MV-4-11 (cell line): Measurements from ENCODE around the gene DGKQ.
A peak's percentile ranks its signal among the peaks of the same experiment; 100 is the strongest.
"Not testable (repeated sequence)": the region's sequence is repeated elsewhere in the genome, so short reads cannot be mapped to it uniquely, and the experiment has no call there.

Experiments used
- DNase-seq: peaks from one replicate; lab custom pipeline; 2025; lab: John Stamatoyannopoulos, UW

DGKQ gene

DNA sequence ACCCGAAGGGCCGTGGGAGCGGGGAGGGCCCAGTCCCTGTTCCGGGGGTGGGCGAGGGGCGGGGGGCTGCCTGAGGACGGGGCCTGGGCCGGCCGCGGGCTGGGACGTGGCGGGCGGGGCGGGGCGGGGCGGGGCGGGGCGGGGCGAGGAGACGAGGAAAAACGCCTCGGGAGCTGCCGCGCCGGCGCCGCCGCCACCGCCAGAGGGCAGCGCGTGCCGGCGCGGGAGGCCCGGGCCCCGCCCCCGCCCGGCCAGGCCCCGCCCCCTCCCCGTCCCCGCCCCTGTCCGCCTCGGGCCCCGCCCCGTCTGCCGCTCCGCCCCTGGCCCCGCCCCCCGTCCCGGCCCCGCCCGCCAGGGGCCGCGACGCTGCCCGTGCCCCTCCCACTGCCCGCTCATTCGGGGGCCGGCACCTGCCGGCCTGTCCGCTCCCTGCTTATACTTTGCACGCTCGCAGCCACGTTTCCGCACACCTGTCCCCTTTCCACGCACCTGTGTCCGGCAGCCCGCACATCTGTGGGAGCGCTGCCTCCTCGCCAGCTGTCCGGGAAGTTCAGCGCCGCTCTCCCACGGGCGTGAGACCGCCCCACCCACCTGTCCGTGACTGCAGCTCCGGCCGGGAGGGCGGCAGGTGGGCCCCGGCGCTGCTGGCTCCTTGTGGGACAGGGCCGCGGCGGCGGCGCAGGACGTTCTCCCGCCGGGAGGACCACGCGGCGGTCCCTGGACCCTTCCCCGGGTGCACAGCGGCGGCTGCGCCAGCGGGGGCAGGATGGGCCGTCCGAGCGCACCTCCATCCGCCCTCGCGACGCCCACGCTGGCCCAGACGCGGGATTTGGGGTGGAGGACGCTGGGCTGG lies 36.4 kb upstream of the DGKQ start:
- peak; percentile 32 for DNase-seq

DNA sequence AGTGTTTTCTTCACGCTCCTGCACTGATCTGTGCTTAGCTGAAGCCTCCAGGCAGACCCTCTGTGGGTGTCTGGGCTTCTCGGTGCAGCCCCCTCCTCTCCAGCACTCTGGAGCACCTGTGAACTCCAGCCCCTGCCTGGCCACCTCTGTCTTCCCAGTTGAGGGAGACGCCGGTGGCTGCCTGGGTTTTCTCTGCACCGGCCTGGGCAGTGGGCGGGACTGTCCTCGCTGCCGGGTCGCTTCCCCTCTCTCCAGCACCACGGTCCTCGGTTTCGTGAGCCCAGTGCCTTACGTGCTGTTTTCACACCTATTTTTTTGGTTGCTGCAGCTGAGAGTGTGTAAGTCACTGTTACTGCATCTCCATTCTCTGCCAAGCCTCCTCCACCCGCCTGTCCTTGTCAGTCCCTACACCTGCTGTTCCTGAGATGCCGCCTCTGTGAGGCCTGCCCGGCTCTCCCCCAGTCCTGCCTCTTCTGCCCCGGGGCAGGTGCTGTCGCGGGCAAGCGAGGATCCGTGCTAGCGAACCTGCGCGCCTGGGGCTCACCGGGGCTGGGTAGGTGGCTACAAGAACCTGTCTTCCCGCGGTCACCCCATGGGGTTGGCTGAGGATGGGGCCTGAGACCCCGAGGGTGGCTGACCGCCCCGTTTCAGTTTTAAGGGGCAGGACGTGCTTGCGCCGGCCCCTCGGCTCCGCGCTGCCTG lies 35.6 kb upstream of the DGKQ start:
- DNase-seq: no peak

- peak; percentile 22 for DNase-seq
Observed at GRCh38 chr4:1006856-1007255, 33.5 kb upstream of the DGKQ start.

- DNase-seq: no peak
Observed at GRCh38 chr4:1004557-1005485, 31.5 kb upstream of the DGKQ start.

- DNase-seq: no peak
Observed at GRCh38 chr4:1004071-1004418, 30.7 kb upstream of the DGKQ start.

DNA sequence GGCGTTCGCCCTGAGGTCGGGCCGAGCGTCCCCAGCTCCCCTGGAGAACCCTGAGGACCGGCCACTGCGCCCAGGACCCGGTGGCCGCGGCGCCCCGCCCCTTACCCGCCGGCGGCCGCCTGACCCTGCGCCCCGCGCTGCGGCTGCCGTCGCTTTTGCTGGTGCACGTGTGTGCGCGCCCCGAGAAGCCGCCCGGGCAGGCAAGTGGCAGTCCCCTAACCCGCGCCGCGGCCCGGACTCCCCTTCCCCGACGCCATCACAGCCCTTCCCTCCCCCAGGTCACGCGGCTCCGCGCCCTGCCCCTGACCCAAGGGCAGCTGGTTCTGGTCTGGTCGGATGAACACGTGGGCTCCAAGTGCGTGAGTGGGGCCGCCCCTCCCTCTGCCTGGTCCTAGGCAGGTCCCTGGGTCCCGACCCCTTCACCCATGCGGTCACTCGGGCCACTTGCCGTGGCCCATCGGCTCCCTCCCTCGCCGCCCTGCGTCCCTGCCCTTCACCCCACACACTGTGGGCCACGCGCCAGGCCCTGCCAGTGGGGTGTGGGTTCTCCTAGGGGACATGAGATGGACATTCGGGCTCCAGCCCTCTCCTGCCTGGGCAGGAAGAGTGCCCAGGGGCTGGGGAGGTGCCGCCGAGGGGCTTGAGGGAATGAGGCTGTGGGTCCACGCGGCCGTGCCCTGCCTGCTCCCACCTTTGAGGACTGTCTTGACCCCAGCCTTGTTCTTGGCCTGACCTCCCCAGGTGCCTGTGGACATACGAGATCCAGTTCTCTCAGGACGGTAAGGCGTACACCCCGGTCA lies 30.1 kb upstream of the DGKQ start:
- no peak for DNase-seq

DNA sequence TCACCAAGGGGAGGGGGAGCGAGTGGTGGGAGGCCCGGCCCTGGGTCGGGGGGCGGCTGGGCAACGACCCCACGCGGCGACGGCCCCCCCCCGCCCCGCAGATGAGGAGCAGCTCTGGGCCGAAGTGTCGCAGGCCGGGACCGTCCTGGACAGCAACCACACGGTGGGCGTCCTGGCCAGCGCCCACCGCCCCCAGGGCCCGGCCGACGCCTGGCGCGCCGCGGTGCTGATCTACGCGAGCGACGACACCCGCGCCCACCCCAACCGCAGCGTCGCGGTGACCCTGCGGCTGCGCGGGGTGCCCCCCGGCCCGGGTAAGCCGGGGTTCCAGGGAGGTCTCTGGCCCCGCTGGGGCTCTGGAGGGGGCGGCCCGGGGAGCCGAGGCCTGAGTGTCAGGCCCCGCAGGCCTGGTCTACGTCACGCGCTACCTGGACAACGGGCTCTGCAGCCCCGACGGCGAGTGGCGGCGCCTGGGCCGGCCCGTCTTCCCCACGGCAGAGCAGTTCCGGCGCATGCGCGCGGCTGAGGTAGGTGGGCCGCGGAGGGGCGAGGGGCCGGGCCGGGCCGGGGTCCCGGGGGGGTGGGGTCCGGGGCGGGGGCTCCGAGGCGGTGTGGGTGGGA lies 29.4 kb upstream of the DGKQ start:
- no peak for DNase-seq

DNA sequence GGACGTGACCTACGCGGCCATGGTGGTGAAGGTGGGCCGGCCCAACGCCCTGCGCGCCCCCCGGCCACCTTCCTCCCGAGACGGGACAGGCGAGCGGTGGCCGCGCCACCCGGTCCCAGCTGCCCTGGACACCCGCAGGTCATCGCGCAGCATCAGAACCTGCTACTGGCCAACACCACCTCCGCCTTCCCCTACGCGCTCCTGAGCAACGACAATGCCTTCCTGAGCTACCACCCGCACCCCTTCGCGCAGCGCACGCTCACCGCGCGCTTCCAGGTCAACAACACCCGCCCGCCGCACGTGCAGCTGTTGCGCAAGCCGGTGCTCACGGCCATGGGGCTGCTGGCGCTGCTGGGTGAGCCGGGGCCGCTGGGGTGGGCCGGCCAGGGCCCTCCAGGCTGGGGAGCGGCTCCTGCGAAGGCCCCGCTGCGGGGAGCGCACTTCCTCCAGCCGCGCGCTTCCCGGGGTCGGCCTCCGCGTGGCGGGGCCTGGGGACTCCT lies 28.8 kb upstream of the DGKQ start:
- peak; percentile 54 for DNase-seq

- no peak for DNase-seq
Observed at GRCh38 chr4:1001561-1002130, 28.3 kb upstream of the DGKQ start.

DNA sequence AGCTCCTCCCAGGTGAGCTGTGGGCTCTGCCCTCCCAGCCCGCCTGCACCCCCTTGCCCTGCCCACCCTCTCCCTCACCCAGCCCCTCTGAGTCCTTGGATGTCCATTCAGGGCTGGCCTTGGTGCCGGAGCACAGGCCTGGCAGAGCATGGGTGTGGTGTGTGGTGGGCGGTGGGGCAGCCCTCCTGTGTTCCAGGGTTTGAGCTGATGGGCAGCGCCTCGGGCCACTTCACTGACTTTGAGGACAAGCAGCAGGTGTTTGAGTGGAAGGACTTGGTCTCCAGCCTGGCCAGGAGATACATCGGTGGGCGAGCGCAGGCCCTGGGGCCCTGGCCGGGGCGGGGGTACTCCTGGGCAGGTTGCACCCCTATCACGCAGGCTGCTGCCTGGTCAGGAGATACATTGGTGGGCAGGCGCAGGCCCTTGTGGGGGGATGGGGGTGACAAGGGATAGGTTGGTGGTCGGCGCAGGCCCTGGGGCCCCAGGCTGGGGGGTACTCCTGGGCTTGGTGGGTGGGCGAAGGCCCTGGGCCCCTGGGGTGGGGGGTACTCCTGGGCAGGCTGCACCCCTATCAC lies 27.4 kb upstream of the DGKQ start:
- no peak for DNase-seq

- DNase-seq: no peak
Observed at GRCh38 chr4:999882-1000425, 26.6 kb upstream of the DGKQ start.

- not testable (repeated sequence) for DNase-seq
Observed at GRCh38 chr4:999240-999863, 26.0 kb upstream of the DGKQ start.

GRCh38 chr4:998096-998691 lies 24.8 kb upstream of the DGKQ start:
- no peak for DNase-seq

- DNase-seq: no peak
Observed at GRCh38 chr4:997375-998071, 24.2 kb upstream of the DGKQ start.

DNA sequence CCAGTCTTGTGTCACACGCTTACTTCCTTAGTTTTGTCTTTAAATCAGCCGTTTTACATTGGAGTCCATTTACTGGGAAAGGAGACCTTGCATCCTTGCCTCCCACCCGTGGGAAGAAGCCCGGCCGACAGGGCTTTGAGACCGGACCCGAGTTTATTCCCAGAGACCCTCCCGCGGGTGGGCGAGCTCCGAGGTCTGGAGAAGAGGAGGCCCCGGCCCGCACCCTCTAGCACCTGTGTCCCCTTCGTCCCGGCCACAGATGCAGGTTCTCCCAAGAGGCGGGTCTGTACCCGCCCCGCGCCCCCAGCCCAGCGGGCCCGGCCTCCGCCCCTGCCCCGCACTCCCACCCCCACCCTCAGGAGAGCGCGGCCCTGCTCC lies 23.6 kb upstream of the DGKQ start:
- no peak for DNase-seq

GRCh38 chr4:996030-996996 lies 22.9 kb upstream of the DGKQ start:
- DNase-seq: no peak

DNA sequence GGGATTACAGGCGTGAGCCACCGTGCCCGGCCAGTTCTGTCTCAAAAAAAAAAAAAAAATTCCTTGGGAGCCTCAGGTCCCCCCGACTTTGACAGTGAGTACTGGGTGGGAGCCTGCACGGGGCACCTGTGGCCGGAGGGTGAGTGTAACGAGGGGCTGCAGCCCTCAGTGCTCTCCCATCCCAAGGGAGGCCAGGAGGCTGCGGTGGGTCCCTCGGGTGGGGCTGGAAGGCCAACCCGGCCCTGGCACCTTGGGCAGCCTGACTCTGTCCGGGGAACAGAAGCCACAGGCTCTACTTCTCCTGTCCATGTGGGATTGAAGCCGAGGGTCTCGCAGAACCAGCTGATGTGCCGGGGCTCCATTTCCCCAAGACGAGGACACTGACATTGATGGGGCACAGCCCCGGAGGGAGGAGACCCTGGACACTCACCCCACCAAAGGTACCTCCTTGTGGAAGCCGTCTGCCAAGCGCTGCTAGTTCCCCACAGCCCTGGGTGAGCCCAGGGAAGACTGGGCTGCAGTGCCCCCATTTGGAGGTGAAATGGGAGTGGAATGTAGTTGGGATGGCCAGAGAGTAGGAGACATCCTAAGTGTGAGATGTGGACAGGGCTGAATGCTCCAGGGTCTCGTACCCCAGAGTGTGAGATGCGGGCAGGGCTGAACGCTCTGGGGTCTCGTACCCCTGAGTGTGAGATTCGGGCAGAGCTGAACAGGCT lies 22.1 kb upstream of the DGKQ start:
- DNase-seq: no peak
